GM10248 (cell line): Measurements from ENCODE around the gene DCTN1.

Experiments used
- CTCF ChIA-PET: fragments of 300-600 bp; sonication (Branson Sonifier 250); formaldehyde crosslinking; extraction: SDS; loops from one replicate; lab custom pipeline; 2021; ENCODE audit warnings: antibody characterized with exemption; lab: Yijun Ruan, JAX
- POLR2A ChIA-PET: fragments of 350-650 bp; sonication (Branson Sonifier 250); formaldehyde crosslinking; extraction: SDS; loops from one replicate; lab custom pipeline; 2020; ENCODE audit warnings: antibody characterized with exemption; lab: Yijun Ruan, JAX
- DNase-seq: peaks from one replicate; pipeline ENCODE4 v3.0.0; 2012; ENCODE audit errors: extremely low spot score
- TF ChIP-seq, protein P1 (sequence below): IDR thresholded peaks from 2 replicates; pipeline ENCODE4 v1.5.1; 2012; ENCODE audit warnings: mild to moderate bottlenecking, low read depth; ENCODE audit errors: extremely low read depth, missing control alignments, control extremely low read depth

The DCTN1 gene

DNA sequence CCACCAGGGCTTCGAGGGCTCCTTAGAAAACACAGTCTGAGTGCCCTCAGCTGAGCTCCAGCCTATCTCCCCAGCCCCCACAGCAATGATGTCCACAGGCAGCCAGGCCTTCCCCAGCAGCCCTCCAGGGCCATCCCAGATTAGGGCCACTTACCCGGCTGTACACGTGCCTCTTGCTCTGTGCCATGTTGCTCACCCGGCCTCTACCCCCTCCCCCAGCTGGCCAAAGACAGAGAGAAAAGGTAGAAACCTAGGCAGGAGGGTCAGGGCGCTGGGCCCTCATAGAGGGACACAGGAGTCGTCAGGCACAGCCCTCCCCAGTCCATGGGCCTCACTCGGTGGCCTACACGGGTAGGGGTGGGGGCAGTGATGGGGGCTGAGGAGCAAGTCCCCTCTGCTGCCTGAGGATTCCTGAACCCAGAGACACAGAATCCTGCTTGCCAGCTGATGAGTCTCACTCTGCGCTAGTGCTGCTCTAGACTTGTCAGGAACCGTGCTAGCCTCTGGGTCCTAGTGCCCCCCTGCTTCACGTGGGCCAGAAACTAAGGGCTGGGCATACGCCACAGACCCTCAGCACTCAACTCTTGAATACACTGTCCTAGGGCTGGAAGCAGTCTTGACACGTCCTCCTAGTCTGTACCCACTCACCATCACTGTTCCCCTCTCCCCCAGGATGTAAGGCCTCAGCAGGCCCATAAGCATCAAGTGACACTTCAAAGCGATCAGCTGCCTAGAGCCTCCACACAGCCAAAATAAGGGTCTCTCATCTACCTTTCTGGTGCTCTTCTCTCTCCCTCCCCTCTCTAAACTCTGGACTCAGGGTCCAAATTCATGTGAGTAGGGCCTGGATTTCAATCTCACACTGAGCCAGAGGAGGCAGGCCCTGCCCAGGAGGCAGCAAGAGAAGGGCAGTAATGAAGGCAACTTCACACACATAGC lies at the start of gene DCTN1:
TSS of gene DCTN1 (minus strand) at position 461 of the 939 bp plus-strand sequence. CDS start at position 187, 274 bp downstream.
- POLR2A ChIA-PET: no interaction called here
- TF ChIP-seq, protein P1, sequence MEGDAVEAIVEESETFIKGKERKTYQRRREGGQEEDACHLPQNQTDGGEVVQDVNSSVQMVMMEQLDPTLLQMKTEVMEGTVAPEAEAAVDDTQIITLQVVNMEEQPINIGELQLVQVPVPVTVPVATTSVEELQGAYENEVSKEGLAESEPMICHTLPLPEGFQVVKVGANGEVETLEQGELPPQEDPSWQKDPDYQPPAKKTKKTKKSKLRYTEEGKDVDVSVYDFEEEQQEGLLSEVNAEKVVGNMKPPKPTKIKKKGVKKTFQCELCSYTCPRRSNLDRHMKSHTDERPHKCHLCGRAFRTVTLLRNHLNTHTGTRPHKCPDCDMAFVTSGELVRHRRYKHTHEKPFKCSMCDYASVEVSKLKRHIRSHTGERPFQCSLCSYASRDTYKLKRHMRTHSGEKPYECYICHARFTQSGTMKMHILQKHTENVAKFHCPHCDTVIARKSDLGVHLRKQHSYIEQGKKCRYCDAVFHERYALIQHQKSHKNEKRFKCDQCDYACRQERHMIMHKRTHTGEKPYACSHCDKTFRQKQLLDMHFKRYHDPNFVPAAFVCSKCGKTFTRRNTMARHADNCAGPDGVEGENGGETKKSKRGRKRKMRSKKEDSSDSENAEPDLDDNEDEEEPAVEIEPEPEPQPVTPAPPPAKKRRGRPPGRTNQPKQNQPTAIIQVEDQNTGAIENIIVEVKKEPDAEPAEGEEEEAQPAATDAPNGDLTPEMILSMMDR: no peak
- peak; percentile 61 for DNase-seq
- CTCF ChIA-PET: interaction anchor here (1.2 to 2.6 kb wide), 3 partner anchors 9 to 45 kb away, joined by 4 to 18 read pairs (median 4); no protein-coding TSS in a partner anchor

DNA sequence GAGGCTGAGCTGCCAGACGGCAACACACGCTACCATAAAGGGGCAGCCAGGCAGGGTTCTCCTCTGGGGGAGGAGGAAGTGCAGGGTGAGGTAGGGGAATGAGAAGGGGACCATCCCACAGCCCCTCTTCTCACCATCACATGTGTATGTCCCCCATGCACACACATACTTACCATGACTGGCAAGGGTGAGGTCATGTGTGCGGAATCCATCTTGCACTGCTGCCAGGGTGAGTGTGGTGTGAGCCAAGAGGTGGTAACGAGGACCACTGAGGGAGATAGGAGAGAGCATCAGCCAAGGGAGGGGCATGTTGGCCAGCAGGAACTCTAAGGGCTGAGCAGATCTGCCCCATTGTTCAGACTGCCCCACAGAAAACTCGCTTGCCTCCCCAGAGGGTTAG lies 48.6 kb upstream of the DCTN1 start:
- ChIA-PET POLR2A (no interaction called here), CTCF (interaction anchor here (3.4 kb wide), 1 partner anchor 12 kb away, joined by 16 read pairs; the partner anchor contains the start of gene RTKN)
- DNase-seq: no peak
- TF ChIP-seq, protein P1: no peak

DNA sequence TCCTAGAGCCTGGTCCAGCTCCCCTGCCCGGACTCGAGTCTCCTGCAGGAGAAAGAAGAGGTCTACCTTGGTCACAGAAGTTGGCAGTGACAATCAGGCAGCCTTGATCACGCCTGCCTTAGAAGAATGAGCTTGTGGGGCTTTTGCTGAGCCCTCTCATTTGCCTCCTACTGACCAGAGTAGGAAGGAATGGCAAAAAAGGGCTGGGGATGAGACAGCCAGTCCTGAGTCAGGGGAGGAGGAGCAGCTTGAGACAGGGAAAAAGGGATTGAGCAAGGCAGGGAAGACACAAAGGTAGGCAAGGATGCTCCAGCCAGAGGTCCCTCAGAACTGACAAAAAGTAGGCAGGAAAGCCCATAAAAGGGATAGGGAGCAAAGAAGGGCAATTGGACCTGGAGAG lies 47.4 kb upstream of the DCTN1 start:
- TF ChIP-seq, protein P1: no peak
- POLR2A ChIA-PET: no interaction called here
- CTCF ChIA-PET: interaction anchor here (3.4 kb wide), 1 partner anchor 13 kb away, joined by 16 read pairs; the partner anchor contains the start of gene RTKN
- no peak for DNase-seq

DNA sequence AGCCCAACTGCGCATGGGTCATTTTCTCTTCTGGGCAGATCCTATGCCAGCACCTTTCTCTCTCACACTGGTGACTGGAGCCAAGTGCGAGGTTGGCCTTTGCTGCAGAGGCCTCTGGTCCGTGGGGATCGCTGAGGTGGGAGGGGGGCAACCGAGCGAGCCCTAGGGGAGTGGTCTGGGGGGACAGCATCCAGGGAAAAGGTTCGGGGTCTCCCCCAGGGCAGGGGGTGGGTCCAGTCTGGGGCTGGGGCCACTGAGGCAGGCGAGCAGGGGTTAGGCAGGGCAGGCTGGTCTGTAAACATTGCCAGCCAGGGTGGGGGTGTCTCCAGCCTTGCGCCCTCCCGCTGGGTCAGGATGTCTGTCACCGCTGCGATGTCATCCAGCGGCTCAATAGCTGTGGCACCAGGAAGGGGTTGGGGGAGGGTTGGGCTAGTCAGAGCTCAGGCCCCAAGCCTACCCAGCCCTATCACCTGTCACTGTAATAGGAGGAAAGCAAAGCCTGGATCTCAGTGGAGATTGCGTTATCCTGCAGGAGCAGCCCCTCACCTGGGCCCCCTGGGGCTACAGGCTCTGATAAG lies 46.2 kb upstream of the DCTN1 start:
- CTCF ChIA-PET: interaction anchor here (2.9 kb wide), 1 partner anchor 14 kb away, joined by 9 read pairs; no protein-coding TSS in a partner anchor
- DNase-seq: no peak
- TF ChIP-seq, protein P1: no peak
- POLR2A ChIA-PET: no interaction called here

DNA sequence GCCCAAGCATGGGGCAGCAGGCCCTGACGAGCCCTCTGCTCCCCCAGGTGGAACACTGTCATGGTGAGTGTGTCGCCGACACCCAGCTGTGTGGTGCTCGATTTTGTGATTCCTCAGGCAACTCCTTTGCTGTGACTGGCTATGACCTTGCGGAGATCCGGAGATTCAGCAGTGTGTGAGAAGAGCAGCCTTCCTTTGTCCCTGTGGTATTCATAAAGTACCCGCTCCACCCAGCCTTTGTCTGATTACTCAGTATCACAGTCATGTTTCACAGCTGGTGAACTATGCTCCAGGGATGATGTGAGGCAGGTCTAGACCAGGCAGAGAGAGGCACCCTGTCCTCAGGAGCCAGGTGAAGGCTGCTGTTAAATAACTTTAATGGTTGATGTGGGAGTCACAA lies 45.4 kb upstream of the DCTN1 start:
- TF ChIP-seq, protein P1: no peak
- ChIA-PET POLR2A (no interaction called here), CTCF (interaction anchor here (1.5 to 2.9 kb wide), 2 partner anchors 15 to 29 kb away, joined by 3 to 9 read pairs; partner anchors contain the start of gene INO80B)
- no peak for DNase-seq

DNA sequence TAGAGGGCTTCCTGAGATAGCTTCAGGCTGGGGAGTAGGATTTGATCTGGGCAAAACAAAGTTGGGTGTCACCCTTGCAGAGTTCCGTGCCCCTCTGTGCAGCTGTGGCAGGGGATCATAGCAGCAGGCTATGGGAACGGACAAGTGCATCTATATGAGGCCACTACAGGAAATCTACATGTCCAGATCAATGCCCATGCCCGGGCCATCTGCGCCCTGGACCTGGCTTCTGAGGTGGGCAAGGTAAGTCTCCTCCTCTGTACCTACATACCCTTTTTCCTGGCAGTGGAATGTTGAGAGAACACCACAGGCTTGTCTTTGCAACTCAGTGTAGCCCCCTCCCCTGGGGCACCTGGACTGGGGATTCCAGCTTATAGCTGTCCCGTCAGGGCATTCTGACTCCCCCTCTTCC lies 44.9 kb upstream of the DCTN1 start:
- ChIA-PET POLR2A (no interaction called here), CTCF (interaction anchor here (1.5 to 2.9 kb wide), 2 partner anchors 15 to 30 kb away, joined by 3 to 9 read pairs; partner anchors contain the start of gene INO80B)
- no peak for DNase-seq
- TF ChIP-seq, protein P1: no peak
